Stimulated activated naive B cell treated with anti-CD40 and anti-IgM and Interleukin-4, amounts not matched to agents 10 μg/mL and 1 μg/mL and 100 μg/mL, for 72 hours (primary cell): ENCODE results near the gene MYLK.
A peak's percentile ranks its signal among the peaks of the same experiment; 100 is the strongest.
"Not testable (repeated sequence)": the region's sequence is repeated elsewhere in the genome, so short reads cannot be mapped to it uniquely, and the experiment has no call there.

ENCODE experiments used
- ATAC-seq, 2 donors: fragments of 150-1000 bp; cut with Tn5 transposase; replicated peaks; 2 replicates each; pipeline ENCODE4 v1.10.0; 2021; ENCODE audit warnings: moderate library complexity in 1 of 2
- DNase-seq: peaks from one replicate; pipeline ENCODE4 v3.0.0; 2021
- H3K27ac Mint-ChIP-seq: one replicate; pipeline ENCODE4 v1.8.0; 2022; ENCODE audit warnings: mild to moderate bottlenecking, mixed read lengths
- H3K27me3 Mint-ChIP-seq, 2 donors: one replicate each; pipeline ENCODE4 v1.8.0; 2022; ENCODE audit warnings: mixed read lengths in 2 of 2
- H3K36me3 Mint-ChIP-seq, 2 donors: one replicate each; pipeline ENCODE4 v1.8.0; 2022; ENCODE audit warnings: mixed read lengths in 2 of 2, mild to moderate bottlenecking in 1 of 2
- H3K4me1 Mint-ChIP-seq, 2 donors: one replicate each; pipeline ENCODE4 v1.8.0; 2022; ENCODE audit warnings: mixed read lengths in 2 of 2, mild to moderate bottlenecking in 1 of 2
- H3K4me3 Mint-ChIP-seq, 2 donors: one replicate each; pipeline ENCODE4 v1.8.0; 2022; ENCODE audit warnings: mild to moderate bottlenecking in 2 of 2, mixed read lengths in 2 of 2, moderate library complexity in 1 of 2
- H3K9me3 Mint-ChIP-seq, 2 donors: one replicate each; pipeline ENCODE4 v1.8.0; 2022; ENCODE audit warnings: mixed read lengths in 2 of 2, mild to moderate bottlenecking in 1 of 2

Gene MYLK

DNA sequence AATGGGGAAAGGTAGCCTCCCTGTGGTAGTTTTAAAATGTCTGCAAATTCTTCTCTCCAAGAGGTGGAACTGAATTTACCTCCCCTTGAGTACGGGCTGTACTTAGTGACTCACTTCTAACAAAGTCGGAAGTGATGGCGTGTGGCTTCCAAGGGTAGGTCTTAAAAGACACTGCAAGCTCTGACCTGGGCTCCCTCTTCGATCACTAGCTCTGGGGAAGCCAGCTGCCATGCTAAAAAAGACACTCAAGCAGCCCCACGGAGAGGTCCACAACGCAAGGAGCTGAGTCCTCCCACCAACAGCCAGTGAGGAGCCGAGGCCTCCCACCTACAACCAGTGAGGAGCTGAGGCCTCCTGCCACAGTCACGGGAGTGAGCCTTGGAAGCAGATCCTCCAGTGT, 177.3 kb downstream of the MYLK start:
- Mint-ChIP-seq H3K4me1 (peaks cover 2 to 4% of the 10 kb centered on the region in 2 donors), H3K27me3 (no peaks in the 10 kb centered on the region), H3K4me3 (no peak overlapping the region), H3K36me3 (no peaks in the 10 kb centered on the region), H3K9me3 (no peaks in the 10 kb centered on the region), H3K27ac (no peak overlapping the region)
- no peak for DNase-seq
- no peak for ATAC-seq

DNA sequence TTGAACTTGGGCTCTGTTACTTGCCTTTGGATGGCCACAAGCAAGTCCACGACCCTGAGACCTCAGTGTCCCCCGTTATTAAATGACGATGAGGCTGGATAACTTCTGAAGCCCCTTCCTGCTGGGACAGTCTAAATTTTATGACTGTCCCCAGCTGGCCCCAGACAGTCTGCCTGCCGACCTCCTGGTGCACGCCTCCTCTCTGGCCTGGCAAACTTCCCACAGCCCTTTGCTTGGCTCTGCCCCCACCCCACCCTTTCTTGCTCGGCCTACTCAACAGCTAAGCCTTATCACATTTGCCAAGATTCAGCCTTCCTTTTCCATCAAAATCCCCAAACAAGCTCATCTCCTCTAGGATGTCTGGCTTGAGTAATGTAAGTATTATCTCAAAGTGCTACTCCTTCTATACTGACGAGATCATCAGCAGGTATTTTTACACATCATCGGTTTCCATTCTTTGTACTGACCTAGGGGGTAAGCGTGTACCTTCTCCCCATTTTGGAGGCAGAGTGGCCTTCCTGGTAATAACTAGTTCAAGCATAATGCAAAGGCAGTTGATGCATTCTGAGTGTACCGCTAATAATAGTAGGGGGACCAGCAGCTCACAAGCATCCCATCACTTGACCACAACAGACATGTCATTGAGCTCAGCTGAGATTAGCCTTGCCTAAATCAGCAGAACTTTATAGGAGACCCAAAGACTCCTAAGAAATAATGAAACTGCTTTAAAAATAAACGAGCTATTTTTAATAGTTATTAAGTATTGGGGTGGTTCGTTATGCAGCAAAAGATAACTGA, 178.4 kb downstream of the MYLK start:
- Mint-ChIP-seq H3K27ac (no peak overlapping the region), H3K4me1 (peaks cover 2 to 6% of the 10 kb centered on the region in 2 donors), H3K4me3 (no peak overlapping the region), H3K9me3 (no peaks in the 10 kb centered on the region), H3K27me3 (peaks cover 0 to 2% of the 10 kb centered on the region in 2 donors), H3K36me3 (no peaks in the 10 kb centered on the region)
- DNase-seq (no peak), ATAC-seq (no peak)

DNA sequence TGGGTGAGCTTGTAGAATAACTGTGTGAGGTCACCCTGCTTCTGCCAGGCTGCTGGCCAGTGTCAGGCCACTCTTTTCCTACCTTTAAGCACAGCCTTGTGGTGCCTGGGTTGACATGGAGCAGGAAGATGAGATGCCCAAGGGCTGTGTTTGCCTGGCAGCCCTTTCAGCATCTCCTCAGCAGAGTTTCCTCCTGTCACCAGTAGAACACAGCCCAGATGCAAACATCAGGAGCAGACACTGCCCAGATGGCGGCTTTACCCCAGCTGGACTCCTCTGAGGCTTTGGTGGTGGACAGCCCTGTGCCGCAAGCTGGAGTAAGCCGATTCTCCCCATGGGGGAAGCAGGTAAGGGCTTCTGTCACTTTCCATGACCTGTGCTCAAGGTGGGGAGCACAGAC, 180.5 kb downstream of the MYLK start:
- not testable (repeated sequence) for ATAC-seq, H3K9me3 Mint-ChIP-seq, H3K4me3 Mint-ChIP-seq, DNase-seq, H3K36me3 Mint-ChIP-seq, H3K27me3 Mint-ChIP-seq, H3K27ac Mint-ChIP-seq
- peaks cover 4 to 10% of the 10 kb centered on the region in 2 donors for H3K4me1 Mint-ChIP-seq

DNA sequence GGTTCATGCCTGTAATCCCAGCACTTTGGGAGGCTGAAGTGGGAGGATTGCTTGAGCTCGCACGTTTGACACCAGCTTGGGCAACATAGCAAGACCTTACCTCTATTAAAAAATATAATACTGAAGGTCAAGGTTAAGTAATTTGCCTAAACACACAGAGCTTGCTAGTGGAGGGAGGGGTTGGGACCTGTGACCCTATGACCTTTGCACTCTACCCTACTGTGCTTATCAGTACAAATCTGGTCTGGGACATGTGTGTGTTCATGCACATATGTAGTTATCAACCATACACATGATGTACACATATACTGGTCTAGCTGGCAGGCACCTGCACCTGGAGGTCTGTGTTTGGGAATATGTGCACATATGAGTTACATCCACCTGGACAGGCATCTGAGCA, 181.4 kb downstream of the MYLK start:
- H3K27me3 Mint-ChIP-seq: peaks cover 0 to 8% of the 10 kb centered on the region in 2 donors

DNA sequence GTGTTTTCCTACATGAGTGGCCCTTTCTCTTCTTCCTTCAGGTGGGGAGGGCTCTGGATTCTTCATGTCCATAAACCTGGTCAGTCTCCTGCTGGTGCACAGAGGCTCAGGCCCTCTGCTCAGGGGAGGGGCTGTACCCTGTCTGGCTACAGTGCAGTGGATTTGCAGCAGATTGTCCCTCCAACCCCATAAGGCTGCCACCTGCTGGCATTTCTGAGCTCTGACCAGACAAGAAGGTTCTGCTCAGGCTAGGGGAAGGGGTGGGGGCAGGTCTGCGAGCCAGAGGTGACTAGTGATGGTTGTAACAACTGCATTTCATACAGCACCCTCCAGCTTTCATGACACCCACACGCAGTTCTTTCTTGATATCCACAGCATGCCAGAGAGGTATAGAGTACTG, 182.1 kb downstream of the MYLK start:
- DNase-seq: peak; percentile 26
- H3K9me3 Mint-ChIP-seq, H3K36me3 Mint-ChIP-seq, H3K27ac Mint-ChIP-seq, H3K27me3 Mint-ChIP-seq, H3K4me3 Mint-ChIP-seq: not testable (repeated sequence)
- peak; percentile 91 to 93 for ATAC-seq
- peaks cover 4 to 12% of the 10 kb centered on the region in 2 donors for H3K4me1 Mint-ChIP-seq

More for the DNA sequence above, 181.4 kb downstream of the MYLK start:
- DNase-seq: no peak
- peaks cover 4 to 10% of the 10 kb centered on the region in 2 donors for H3K4me1 Mint-ChIP-seq
- no peak for ATAC-seq
- no peaks in the 10 kb centered on the region for H3K9me3 Mint-ChIP-seq
- no peaks in the 10 kb centered on the region for H3K36me3 Mint-ChIP-seq
- no peak overlapping the region for H3K4me3 Mint-ChIP-seq
- H3K27ac Mint-ChIP-seq: no peak overlapping the region

DNA sequence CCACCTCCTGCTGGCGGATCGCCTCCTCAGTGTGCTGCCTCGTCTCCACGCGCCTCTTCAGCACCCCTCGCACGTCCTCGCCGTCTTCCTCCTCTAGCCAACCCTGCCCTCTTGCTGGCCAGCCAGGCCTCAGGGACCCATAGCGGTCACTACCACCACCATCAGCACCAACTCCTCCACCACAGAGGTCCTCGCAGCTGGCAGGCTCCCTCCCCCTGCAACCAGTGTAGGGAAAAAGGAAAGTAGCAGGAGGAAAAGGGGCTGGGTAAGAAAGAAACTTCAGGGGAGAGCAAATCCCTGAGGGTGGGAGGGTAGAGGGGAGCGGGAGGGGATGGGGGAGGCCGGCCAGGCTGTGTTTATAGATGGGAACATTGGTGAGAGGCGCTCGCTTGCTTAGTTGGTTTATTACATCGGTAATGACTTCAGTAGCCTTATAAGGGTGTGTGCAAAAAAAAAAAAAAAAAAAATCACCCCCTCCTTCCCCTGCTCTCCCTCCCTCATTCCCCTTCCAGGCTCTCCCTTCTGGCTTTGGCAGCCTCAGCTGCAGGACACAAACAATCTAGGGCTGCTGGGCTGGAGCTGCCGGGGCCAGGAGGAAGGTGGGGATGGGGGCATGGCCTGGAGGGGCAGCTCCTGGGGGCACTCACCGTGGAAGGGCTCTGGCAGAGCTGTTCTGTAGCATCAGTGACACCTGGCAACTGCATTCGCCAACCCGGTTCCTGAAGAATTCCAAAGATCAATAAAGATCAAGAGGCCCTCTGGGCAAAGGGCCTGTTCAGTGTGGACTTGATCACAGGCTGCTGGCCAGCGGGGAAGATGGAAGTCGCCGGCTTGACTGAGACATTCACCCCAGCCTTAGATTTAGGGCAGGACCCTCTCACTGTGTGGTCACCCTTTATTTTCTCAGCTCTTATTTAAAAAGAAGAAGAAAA, 183.1 kb downstream of the MYLK start:
- no peak for DNase-seq
- Mint-ChIP-seq H3K27ac (no peak overlapping the region), H3K4me3 (no peak overlapping the region), H3K27me3 (peaks cover 0 to 8% of the 10 kb centered on the region in 2 donors), H3K9me3 (no peaks in the 10 kb centered on the region), H3K36me3 (no peaks in the 10 kb centered on the region), H3K4me1 (peaks cover 11 to 22% of the 10 kb centered on the region in 2 donors)
- no peak for ATAC-seq

DNA sequence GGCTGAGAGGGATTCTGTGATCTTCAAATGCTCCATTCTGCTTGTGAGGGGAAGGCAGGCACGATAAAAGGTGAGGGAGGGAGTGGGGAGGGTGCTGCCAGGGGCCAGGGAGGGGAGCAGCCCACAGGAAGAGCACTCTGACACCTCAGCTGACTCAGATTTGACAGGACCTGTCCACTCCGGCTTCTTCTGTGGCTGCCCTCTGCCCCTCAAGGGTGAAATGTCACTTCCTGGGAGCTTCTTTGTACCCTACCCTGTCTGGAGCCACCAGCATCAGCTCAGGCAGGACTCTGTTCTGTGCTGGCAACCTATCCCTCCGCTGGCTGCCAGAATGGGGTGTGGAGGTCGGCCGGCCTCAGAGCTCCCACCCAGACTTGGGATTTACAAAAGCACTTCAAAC, 185.3 kb downstream of the MYLK start:
- Mint-ChIP-seq H3K9me3 (no peaks in the 10 kb centered on the region), H3K27me3 (peaks cover 0 to 8% of the 10 kb centered on the region in 2 donors), H3K36me3 (no peaks in the 10 kb centered on the region), H3K4me3 (no peak overlapping the region), H3K27ac (no peak overlapping the region), H3K4me1 (peaks cover 18 to 28% of the 10 kb centered on the region in 2 donors)
- DNase-seq (no peak), ATAC-seq (no peak)

DNA sequence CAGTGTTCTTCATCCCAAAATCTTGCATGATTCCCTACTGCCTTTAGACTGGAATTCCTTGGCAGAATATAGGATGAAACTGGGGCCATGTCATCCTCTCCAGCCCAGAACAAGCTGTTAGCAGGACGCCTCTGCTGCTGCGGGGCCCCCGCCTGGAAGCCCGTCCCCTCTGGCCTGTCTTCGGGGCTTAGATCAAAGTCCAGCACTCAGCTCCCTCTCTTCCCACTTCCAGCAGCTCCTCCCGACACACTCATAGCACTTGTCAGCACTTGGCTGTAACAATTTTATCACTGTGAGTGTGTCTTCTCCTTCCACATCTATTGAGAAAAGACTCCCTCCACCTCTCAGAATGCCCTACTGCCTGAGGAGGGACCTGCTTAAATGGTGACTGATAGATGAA, 187.3 kb downstream of the MYLK start:
- H3K36me3 Mint-ChIP-seq: no peaks in the 10 kb centered on the region
- no peak overlapping the region for H3K27ac Mint-ChIP-seq
- no peaks in the 10 kb centered on the region for H3K9me3 Mint-ChIP-seq
- H3K4me3 Mint-ChIP-seq: no peak overlapping the region
- ATAC-seq (no peak), DNase-seq (no peak)
- peaks cover 0 to 8% of the 10 kb centered on the region in 2 donors for H3K27me3 Mint-ChIP-seq
- peaks cover 17 to 24% of the 10 kb centered on the region in 2 donors for H3K4me1 Mint-ChIP-seq

DNA sequence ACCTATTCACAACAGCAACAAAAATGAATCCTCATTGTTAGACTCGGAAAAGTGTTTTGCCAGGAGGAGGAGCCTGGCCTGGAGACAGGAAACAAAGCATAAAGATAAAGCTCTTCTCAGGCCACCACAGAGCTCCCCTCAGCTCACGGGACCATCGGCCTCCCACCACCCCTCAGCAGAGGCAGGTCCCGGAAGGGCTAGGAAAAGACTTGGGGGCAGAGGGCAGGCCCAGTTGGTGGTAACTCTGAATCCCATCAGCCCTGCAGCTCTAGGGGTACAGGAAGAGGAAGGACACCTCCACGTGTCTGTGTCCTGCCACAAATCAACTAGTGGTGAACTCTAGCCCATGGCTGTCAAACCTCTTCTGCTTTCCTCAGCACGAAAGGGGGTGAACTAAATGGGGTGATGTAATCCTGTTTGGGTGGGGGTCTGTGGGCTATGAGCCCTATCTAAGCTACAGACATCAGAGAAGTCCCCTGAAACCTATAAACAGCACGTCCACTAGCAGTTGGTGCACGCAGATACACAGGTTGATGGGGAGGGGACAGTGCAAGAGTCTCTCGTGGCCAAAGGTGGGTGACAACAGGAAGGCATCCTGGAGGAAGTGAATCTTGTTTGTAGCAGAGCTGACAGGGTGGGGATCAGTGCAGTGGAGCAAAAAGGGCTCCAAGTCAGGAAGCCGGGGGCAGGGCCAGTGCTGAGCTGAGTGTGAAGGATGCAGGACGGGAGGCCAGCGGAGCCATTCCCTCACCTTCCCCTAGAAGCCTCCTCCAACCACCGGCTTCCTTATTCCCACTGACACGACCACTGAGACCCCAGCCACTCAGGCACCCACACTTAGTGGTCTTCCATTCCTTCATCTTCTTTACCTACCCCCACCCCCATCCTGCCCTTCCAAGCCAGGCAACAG, 188.1 kb downstream of the MYLK start:
- Mint-ChIP-seq H3K9me3 (no peaks in the 10 kb centered on the region), H3K27ac (no peak overlapping the region), H3K36me3 (no peaks in the 10 kb centered on the region), H3K4me3 (no peak overlapping the region), H3K4me1 (peaks cover 17 to 22% of the 10 kb centered on the region in 2 donors), H3K27me3 (peaks cover 0 to 8% of the 10 kb centered on the region in 2 donors)
- no peak for DNase-seq
- ATAC-seq: peak; percentile 23 to 46

DNA sequence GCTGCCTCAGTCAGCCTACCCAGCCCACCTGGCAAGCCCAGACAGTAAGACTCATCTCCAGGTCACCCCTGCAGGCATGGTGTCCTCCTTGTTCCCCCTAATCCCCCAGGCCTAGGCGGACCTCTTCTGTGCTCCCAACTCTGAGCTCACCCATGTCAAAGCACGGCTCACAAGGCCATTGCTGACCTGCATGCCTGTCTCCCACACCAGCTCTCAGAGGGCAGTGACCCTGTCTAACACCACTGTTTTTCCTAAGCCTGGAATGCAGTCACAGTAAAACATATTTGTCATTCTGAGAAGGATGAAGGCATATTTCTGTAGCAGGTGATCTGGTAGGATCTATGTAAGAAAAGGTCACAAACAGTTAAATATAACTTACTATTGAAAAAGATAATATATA, 189.0 kb downstream of the MYLK start:
- Mint-ChIP-seq H3K36me3 (no peaks in the 10 kb centered on the region), H3K4me3 (no peak overlapping the region), H3K9me3 (no peaks in the 10 kb centered on the region), H3K27me3 (peaks cover 0 to 4% of the 10 kb centered on the region in 2 donors), H3K27ac (no peak overlapping the region), H3K4me1 (peaks cover 16 to 20% of the 10 kb centered on the region in 2 donors)
- ATAC-seq: no peak
- DNase-seq: no peak

DNA sequence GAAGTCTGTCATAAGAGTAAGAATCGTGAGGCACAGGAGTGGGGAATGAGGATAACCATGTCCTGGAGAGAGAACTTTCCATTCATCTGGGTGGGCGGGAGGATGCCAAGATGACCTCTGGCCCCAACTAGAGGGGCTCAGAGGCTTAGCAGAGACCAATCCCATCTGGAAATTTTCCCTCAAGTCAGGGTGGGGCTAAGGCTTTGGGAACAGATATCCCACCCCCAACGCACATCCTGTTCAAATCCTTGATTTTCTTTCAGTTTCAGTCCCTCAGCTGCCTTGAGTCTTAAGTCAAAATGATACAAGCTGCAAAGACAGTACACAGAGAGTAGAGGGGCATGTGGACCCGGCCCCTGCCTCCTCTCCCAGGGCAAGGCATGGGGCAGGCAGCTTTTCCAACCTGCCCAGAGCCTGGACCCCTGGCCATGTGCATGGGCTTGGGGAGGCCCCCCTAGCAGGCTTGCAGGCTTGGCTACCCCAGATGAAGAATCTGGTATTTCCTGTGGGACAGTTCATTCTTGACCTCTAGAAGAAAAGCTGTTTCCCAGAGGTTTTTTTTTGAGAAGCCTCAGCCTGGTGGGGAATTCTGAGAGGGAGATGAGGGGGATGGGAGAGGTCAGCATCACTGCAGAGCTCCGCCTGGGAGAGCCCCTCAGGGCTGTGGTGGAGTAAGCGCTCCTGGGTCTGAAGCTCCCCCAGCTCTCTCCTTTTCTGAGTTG, 189.6 kb downstream of the MYLK start:
- no peaks in the 10 kb centered on the region for H3K36me3 Mint-ChIP-seq
- DNase-seq (no peak), ATAC-seq (no peak)
- H3K4me1 Mint-ChIP-seq: peaks cover 15 to 18% of the 10 kb centered on the region in 2 donors
- H3K27me3 Mint-ChIP-seq: peaks cover 0 to 4% of the 10 kb centered on the region in 2 donors
- H3K9me3 Mint-ChIP-seq: no peaks in the 10 kb centered on the region
- no peak overlapping the region for H3K4me3 Mint-ChIP-seq
- no peak overlapping the region for H3K27ac Mint-ChIP-seq

DNA sequence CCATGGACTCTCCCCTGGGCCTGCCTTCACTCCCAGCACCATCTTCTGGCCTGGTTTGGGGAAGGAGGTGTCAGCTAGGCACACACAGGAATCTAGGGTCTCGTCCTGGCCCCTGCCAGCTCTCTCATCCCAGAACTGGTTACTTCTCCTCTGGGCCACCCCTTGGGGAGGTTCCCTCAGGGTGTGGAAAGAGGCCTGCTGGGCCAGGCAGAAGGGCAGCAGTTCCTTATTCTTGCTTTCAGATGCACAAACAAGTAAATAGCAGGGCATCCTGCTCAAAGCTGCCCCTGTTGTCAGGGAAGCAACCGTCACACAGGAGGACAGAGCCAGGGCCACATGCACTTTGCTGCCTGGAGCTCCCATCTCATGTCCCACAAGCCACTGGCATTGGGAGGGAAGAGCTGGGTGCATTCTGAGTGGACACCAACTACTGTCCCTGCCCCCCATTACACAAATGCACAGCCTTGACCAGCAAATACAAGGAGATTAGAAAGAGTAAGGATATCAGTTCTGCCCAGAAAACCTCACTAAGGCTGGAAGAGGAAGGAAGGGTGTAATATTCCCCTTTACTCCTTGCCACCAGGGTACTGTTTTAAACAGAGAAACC, 190.4 kb downstream of the MYLK start:
- Mint-ChIP-seq H3K27ac (no peak overlapping the region), H3K27me3 (peaks cover 0 to 4% of the 10 kb centered on the region in 2 donors), H3K4me1 (peaks cover 15 to 18% of the 10 kb centered on the region in 2 donors), H3K36me3 (no peaks in the 10 kb centered on the region), H3K9me3 (no peaks in the 10 kb centered on the region), H3K4me3 (no peak overlapping the region)
- ATAC-seq: no peak
- no peak for DNase-seq

DNA sequence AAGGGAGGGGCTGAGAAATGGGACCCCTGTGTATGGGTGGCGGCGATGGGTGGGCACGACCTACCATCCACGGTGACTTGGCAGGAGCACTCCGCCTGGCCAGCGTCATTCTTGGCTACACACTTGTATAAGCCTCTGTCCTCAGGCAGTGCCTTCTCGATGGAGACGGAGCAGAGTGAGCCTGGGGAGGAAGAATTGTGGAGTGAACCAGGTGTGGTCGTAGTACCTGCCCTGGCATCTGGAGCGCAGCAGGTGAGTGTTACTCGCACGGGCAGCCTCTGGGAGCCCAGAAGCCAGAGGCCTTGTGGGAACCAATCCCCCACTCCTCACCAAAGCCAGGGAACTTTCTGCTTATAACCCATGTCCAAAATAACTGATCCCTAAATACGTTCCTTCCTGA, 191.5 kb downstream of the MYLK start:
- Mint-ChIP-seq H3K27me3 (no peaks in the 10 kb centered on the region), H3K4me1 (peaks cover 18 to 19% of the 10 kb centered on the region in 2 donors), H3K4me3 (no peak overlapping the region), H3K9me3 (no peaks in the 10 kb centered on the region), H3K27ac (no peak overlapping the region), H3K36me3 (no peaks in the 10 kb centered on the region)
- DNase-seq: no peak
- ATAC-seq: no peak
